ENCODE data around the gene DIPK1B.
"Not testable (repeated sequence)": the region's sequence is repeated elsewhere in the genome, so short reads cannot be mapped to it uniquely, and the experiment has no call there.

Gene DIPK1B

DNA sequence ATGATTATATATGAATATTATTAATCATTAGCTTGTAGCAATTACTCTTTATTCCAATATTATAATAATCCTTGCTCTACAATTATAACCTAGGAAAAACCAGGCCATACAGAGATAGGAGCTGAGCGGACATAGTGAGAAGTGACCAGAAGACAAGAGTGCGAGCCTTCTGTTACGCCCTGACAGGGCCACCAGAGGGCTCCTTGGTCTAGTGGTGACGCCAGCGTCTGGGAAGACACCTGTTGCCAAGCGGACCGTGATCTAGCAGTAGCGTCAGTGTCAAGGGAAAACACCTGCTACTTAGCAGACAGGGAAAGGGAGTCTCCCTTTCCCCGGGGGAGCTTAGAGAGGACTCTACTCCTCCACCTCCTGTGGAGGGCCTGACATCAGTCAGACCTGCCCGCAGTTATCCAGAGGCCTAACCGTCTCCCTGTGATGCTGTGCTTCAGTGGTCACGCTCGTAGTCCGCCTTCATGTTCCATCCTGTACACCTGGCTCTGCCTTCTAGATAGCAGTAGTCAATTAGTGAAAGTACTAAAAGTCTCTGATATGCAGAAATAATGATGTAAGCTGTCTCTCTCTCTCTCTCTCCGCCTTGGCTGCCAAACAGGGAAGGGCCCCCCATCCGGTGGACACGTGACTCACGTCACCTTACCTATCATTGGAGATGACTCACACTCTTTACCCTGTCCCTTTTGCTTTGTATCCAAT is 54.2 kb downstream of the DIPK1B start:
- not testable (repeated sequence) for DNase-seq (ENCODE audit: low read depth in 2 of 2)

DNA sequence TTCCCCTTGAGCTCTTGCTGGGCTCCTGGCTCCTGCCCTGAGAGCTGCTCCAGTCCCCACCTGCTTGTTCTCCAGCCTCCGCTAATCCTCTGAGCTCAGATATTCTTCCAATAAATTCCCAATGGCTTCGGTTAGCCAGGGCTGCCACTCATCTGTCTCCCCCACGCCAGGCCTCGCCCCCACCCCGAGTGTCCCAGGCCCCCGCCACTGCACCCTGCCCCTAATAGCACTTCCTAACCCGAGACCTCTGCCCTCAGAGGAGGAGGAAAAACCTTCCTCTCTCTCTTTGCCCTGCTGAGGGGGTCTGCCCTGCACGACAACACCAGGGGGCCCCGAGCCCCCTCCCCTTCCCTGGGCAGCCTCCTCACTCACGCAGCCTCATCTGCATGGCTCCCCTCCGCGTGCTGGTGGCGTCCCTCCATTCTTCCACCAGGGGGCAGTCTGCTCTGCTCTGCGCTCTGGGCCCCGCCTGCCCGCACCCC is 57.4 kb downstream of the DIPK1B start:
- peak in 1 of 2 experiments; percentile 53 for DNase-seq (ENCODE audit: low read depth in 2 of 2)

DNA sequence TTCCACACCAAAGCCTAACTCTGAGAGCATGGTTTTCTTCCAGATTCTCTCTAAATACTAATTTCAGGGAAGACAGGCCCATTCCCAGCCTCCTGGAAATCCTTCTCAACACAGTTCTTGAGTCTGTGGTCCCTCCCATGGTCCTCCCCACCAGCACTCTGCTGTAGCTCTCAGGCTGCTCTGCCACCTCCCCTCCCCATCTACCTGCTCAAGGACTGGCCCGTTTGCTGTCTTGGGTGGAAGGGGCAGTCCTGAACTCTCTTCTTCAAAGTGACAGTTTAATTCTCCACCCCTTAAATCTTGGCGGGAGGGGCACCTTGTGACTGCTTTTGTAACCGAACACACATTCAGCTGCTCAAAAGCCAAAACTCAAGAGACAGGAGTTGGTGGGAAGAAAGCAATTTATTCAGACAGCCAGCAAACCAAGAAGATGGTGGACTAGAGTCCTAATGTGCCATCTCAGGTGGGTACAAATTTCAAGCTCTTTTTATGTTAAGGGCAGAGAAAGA is 59.6 kb downstream of the DIPK1B start:
- DNase-seq (ENCODE audit: low read depth in 2 of 2), result no peak

- DNase-seq (ENCODE audit: low read depth in 2 of 2), result no peak
Measured at GRCh38 chr9:136773386-136774044, 61.1 kb downstream of the DIPK1B start.

All from stimulated activated CD4-positive, alpha-beta T cell treated with anti-CD3 and anti-CD28 coated beads, Interleukin-12 subunit alpha, Interleukin-12 subunit beta, amount 100 ng/mL, for 24 hours (primary cell).